Tibial nerve (tissue), 4 donors: ENCODE measurements around the gene PTGES3L. TPM values are rescaled to one million over a fixed set of nuclear protein-coding genes. Genes with fewer than 3 reads are reported as not detected.

Experiments used
- DNase-seq, 2 donors: peaks; one replicate each; pipeline ENCODE4 v3.0.0-alpha.2; 2019; ENCODE audit warnings: low spot score in 2 of 2
- H3K27ac ChIP-seq, 4 donors: fragments of 200-600 bp; sonication (generic) in 3 of 4; one replicate each; pipeline ENCODE4 v1.5.1; 2017 to 2019; ENCODE audit warnings: mild to moderate bottlenecking in 1 of 4
- H3K27me3 ChIP-seq, 2 donors: fragments of 200-600 bp; sonication (generic) in 1 of 2; one replicate each; pipeline versions ENCODE4 v1.5.1 to v1.6.0; 2017 to 2019
- H3K36me3 ChIP-seq, 3 donors: fragments of 200-600 bp; sonication (generic); one replicate each; pipeline ENCODE4 v1.5.1; 2018 to 2019
- H3K4me1 ChIP-seq, 4 donors: fragments of 200-600 bp; sonication (generic) in 3 of 4; one replicate each; pipeline ENCODE4 v1.5.1; 2017 to 2019
- H3K4me3 ChIP-seq, 4 donors: fragments of 200-600 bp; sonication (generic) in 3 of 4; one replicate each; pipeline ENCODE4 v1.5.1; 2017 to 2019; ENCODE audit warnings: mild to moderate bottlenecking in 1 of 4, moderate library complexity in 1 of 4
- H3K9me3 ChIP-seq, 4 donors: fragments of 200-600 bp; sonication (generic) in 3 of 4; one replicate each; pipeline ENCODE4 v1.5.1; 2017 to 2019
- EP300 ChIP-seq, 2 donors: sonication (generic); formaldehyde crosslinking; IDR thresholded peaks; one replicate each; pipeline ENCODE4 v1.6.1; 2017; ENCODE audit warnings: antibody characterized with exemption in 2 of 2, mild to moderate bottlenecking in 1 of 2
- POLR2A ChIP-seq, 2 donors: fragments of 450-650 bp; IDR thresholded peaks; one replicate each; pipeline ENCODE4 v1.6.1; 2017; ENCODE audit warnings: antibody characterized with exemption in 2 of 2, mild to moderate bottlenecking in 2 of 2, moderate library complexity in 2 of 2
- WGBS, 2 donors: methylation state at CpG; one replicate each; pipeline ENCODE4 v1.1.5; 2018; 5-methylcytosine and 5-hydroxymethylcytosine counted together
- total RNA-seq, 4 donors: library from RNA; depleted of rRNA; stranded (reverse); fragments of >200 nt; gene quantifications; one replicate each; pipeline ENCODE4 v1.1.0, GENCODE V29; 2016
- TF ChIP-seq, protein P1 (sequence below), 5 experiments: fragments of 200-600 bp in 3 of 5; fragments of 450-650 bp in 2 of 5; sonication (generic) in 3 of 5; IDR thresholded peaks; one replicate each; pipeline ENCODE4 v1.5.1; 2016 to 2019; ENCODE audit warnings: antibody characterized with exemption in 5 of 5, mild to moderate bottlenecking in 3 of 5, moderate library complexity in 2 of 5

Gene PTGES3L
- total RNA-seq, 4 donors from 2014 or later, result not detected

DNA sequence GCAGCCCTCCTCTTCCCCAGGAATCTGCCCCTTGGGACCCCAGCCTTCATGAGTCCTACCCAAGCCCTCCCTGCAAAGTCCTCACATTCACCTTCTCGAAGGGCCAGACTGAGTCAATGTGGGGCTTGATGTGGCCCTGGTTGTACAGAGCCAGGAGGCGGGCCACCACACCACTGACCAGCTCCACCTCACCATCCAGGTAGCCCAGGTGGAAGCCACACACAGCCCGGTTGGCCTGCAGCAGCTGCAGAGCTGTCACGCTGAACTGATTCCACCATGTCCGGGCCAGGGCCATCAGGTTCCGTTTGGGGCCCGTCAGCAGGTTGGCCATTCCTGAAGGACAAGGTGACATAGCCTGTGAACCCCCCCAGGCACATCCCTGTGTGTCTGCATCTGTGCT is 36.3 kb upstream of the PTGES3L start:
- Histone ChIP-seq H3K9me3 (no peaks in the 10 kb centered on the region), H3K27ac (peak overlapping the region in 3 of 4 donors; percentile 70 to 88 (median 76)), H3K27me3 (no peaks in the 10 kb centered on the region), H3K4me3 (no peak overlapping the region), H3K4me1 (peaks cover 0 to 93% (median 50%) of the 10 kb centered on the region in 4 donors), H3K36me3 (peaks cover 0 to 59% (median 0%) of the 10 kb centered on the region in 3 donors)
- 81 to 92% methylated on average over 4 of the region's 7 CpGs for WGBS, 2 donors
- DNase-seq, result no peak
- no peak for TF ChIP-seq EP300 (IDR thresholded peaks at IDR 0.05)
- TF ChIP-seq POLR2A (IDR thresholded peaks at IDR 0.05), result no peak
- TF ChIP-seq, protein P1, sequence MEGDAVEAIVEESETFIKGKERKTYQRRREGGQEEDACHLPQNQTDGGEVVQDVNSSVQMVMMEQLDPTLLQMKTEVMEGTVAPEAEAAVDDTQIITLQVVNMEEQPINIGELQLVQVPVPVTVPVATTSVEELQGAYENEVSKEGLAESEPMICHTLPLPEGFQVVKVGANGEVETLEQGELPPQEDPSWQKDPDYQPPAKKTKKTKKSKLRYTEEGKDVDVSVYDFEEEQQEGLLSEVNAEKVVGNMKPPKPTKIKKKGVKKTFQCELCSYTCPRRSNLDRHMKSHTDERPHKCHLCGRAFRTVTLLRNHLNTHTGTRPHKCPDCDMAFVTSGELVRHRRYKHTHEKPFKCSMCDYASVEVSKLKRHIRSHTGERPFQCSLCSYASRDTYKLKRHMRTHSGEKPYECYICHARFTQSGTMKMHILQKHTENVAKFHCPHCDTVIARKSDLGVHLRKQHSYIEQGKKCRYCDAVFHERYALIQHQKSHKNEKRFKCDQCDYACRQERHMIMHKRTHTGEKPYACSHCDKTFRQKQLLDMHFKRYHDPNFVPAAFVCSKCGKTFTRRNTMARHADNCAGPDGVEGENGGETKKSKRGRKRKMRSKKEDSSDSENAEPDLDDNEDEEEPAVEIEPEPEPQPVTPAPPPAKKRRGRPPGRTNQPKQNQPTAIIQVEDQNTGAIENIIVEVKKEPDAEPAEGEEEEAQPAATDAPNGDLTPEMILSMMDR (IDR thresholded peaks at IDR 0.05), result no peak

DNA sequence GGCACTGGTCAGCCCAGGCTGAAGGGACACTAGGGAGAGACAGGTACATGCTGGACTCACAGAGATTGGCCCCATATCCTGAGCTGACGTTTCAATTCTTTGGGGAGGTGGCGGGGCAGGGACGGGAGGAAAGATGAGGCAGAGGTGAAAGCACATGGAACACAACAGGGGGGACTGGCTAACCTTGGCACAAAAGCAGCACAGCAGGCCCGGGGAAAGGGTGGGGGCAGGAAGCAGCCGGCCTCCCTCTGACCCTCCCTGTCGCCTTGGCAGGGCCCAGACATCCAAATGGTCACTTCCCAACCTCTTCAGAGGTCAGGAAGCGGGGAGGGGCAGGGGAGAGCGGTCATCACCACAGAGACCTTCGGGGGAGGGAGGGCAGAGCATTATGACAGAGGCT is 35.7 kb upstream of the PTGES3L start:
- H3K4me1 ChIP-seq, result peaks cover 0 to 94% (median 56%) of the 10 kb centered on the region in 4 donors
- no peaks in the 10 kb centered on the region for H3K27me3 ChIP-seq
- peaks cover 0 to 59% (median 0%) of the 10 kb centered on the region in 3 donors for H3K36me3 ChIP-seq
- H3K4me3 ChIP-seq, result no peak overlapping the region
- TF ChIP-seq EP300 (IDR thresholded peaks at IDR 0.05) (peak in 1 of 2 donors; percentile 52), POLR2A (IDR thresholded peaks at IDR 0.05) (no peak)
- TF ChIP-seq, protein P1 (IDR thresholded peaks at IDR 0.05), result no peak
- no peaks in the 10 kb centered on the region for H3K9me3 ChIP-seq
- WGBS, 2 donors, result 25 to 35% methylated on average over 9 of the region's 9 CpGs
- no peak for DNase-seq
- H3K27ac ChIP-seq, result peak overlapping the region; percentile 49 to 88 (median 73)

DNA sequence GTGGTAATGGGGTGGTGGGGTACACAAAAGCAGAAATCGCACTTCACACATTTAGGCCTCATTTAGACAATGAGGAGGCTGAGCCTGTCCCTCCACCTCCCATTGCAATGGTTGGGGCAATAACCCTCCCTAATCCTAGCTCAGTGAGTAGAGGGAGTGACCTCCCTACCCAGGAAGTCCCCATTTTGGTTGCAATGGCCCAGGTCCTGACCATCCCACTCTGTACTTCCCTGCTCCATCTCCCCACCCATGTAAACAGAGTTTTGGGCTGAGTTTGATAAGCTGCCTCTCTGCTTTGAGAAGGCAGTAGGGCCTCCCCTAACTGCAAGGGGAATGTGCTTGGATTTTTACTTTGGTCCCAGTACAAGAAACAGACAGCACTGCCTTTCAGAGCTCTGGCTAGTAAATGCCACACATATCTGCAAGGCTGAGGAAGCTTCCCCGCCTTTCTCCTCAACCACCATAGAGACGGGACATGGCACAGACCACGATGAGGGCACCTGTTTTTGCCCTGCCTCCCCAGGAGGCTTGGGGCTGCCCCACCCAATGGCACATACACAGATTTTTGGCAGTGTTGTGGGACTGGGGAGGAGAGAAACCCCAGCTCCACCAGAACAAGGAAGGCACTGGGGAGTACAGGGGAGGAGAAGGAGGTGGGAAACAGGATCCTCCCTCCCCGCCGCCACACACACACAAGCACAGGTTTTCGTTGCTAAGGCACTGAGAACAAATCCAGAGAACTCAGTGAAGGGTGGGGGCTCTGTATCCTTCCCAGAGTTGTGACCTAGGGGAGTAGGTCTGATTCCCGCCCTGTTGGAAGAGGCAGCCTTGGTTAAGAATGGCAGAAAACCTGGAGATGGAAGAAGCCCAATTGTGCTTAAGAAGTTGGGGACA is 35.0 kb upstream of the PTGES3L start:
- H3K36me3 ChIP-seq, result peaks cover 0 to 59% (median 0%) of the 10 kb centered on the region in 3 donors
- no peak for DNase-seq
- no peaks in the 10 kb centered on the region for H3K27me3 ChIP-seq
- no peak overlapping the region for H3K4me3 ChIP-seq
- no peaks in the 10 kb centered on the region for H3K9me3 ChIP-seq
- WGBS, 2 donors, result 59 to 67% methylated on average over 8 of the region's 8 CpGs
- peak overlapping the region; percentile 49 to 88 (median 73) for H3K27ac ChIP-seq
- H3K4me1 ChIP-seq, result peaks cover 0 to 94% (median 51%) of the 10 kb centered on the region in 4 donors
- no peak for TF ChIP-seq EP300 (IDR thresholded peaks at IDR 0.05)
- TF ChIP-seq, protein P1 (IDR thresholded peaks at IDR 0.05), result no peak
- TF ChIP-seq POLR2A (IDR thresholded peaks at IDR 0.05), result no peak

DNA sequence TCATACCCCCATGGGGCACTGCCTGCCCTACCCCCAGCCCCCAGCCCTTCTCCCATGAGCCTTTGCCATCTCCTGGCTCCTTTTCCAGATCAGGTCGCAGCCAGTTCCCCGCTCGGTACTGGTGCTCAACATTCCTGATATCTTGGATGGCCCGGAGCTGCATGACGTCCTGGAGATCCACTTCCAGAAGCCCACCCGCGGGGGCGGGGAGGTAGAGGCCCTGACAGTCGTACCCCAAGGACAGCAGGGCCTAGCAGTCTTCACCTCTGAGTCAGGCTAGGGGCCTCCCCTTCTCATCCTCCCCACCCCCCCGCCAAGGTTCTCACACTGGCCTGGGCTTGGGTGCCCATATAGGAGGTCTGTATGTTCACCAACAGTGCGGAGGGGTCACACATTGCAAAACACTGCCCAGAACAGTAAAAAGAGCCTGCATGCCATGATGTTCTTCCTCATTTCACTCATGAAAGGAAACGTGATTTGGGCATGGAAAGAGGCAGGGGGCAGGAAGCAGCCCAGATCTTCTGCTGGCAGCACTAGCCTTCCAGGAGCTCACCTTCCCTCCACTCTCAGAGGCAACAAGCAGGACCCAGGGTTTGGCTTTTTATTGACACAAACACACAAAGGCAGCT is 34.3 kb upstream of the PTGES3L start:
- WGBS, 2 donors, result 68 to 74% methylated on average over 11 to 12 of the region's 12 CpGs
- Histone ChIP-seq H3K4me3 (no peak overlapping the region), H3K9me3 (no peaks in the 10 kb centered on the region), H3K4me1 (peaks cover 0 to 94% (median 44%) of the 10 kb centered on the region in 4 donors), H3K36me3 (peaks cover 0 to 59% (median 0%) of the 10 kb centered on the region in 3 donors), H3K27me3 (no peaks in the 10 kb centered on the region), H3K27ac (peak overlapping the region; percentile 49 to 88 (median 73))
- DNase-seq, result no peak
- no peak for TF ChIP-seq EP300 (IDR thresholded peaks at IDR 0.05)
- no peak for TF ChIP-seq POLR2A (IDR thresholded peaks at IDR 0.05)
- TF ChIP-seq, protein P1 (IDR thresholded peaks at IDR 0.05), result no peak
